Embryonic facial prominence (tissue), 1 donor: ENCODE results near the gene CUTA.

ENCODE experiments used
- DNase-seq: peaks from one replicate; pipeline ENCODE4 v3.0.0-alpha.2; 2016; ENCODE audit errors: extremely low spot score

The CUTA gene

DNA sequence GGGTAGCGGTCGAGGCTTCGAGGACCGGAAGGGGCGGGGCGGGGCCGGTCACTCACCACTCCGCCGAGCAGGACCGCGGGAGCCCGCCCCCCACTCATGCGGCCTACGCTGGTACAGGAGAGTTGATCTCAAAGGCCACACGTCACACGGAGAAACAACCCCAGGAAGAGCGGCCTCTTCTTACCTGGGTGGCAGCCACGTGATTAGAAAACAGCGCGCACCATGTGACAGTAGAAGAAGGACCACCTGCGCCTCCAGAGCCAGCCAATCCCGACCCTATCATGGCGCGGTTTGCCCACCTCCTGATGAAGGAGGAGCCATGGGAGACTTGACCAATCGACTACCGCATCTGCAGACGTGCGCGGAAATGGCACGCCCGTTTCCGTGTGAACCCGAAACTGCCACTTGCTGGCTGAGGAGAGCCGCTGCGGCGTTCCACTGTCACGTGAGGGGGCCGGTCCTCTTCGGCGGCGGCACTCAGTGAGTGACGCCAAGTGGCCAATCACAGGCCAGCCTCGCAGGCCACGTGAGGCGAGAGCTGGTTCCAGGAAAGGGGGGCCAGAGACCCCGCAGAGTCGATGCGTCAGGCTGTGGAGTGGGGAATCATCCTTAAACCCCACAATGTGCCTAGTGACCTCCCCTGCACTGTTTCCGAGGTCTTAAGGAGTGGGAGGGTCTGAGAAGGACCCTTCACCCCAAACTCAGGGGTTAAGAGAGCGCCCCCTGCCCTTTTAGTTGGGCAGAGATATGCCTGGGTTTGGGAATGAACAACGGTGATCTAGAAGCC lies at the start of gene CUTA:
CUTA (minus strand) TSS at position 205 of the 787 bp plus-strand sequence; CDS start at position 98, 107 bp downstream.
- DNase-seq: peak; percentile 100

GRCh38 chr6:33467091-33467490 lies 49.2 kb upstream of the CUTA start:
- DNase-seq: no peak

DNA sequence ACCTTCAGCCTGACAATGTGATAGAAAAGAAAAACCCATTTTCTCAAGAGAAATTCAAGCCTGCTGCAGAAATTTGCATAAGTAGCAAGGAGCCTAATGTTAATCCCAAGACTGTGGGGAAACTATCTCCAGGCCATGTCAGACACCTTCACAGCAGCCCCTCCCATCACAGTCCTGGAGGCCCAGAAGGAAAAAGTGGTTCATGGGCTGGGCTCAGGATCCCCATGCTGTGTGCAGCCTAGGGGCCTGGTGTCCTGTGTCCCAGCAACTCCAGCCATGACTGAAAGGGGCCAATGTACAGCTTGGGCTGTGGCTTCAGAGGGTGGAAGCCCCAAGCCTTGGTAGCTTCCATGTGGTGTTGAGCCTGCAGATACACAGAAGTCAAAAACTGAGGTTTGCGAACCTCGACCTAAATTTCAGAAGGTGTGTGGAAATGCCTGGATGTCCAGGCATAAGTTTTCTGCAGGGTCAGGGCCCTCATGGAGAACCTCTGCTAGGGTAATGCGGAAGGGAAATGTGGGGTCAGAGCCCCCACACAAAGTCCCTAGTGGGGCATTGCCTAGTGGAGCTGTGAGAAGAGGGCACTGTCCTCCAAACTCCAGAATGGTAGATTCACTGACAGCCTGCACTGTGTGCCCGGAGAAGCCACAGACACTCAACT lies 48.3 kb upstream of the CUTA start:
- no peak for DNase-seq

- no peak for DNase-seq
Measured at GRCh38 chr6:33459226-33459625, 41.3 kb upstream of the CUTA start.

GRCh38 chr6:33458676-33459075 lies 40.8 kb upstream of the CUTA start:
- DNase-seq: no peak

DNA sequence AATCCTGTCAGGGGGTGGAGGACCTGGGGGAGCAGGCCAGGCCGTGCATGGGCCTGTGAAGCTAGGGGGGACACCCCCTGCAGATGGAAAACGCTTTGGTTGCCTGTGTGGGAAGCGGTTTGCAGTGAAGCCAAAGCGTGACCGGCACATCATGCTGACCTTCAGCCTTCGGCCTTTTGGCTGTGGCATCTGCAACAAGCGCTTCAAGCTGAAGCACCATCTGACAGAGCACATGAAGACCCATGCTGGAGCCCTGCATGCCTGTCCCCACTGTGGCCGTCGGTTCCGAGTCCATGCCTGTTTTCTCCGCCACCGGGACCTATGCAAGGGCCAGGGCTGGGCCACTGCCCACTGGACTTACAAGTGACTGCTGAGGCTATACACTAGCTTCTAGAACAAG lies 38.2 kb upstream of the CUTA start:
- no peak for DNase-seq

DNA sequence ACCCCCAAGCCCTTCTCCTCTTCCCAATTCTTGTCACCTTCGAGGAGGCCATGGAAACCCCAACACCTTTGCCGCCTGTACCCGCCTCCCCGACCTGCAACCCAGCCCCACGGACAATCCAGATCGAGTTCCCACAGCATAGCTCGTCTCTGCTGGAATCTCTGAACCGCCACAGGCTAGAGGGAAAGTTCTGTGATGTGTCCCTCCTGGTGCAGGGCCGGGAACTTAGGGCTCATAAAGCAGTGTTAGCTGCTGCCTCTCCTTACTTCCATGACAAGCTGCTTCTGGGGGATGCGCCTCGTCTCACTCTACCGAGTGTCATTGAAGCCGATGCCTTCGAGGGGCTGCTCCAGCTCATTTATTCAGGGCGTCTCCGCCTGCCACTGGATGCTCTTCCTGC lies 37.1 kb upstream of the CUTA start:
- DNase-seq: no peak

GRCh38 chr6:33454009-33454946 lies 36.4 kb upstream of the CUTA start, which contains the start of gene ZBTB9:
TSS of gene ZBTB9 (plus strand) at chr6:33454576. CDS start at chr6:33455101, 525 bp downstream.
- peak; percentile 93 for DNase-seq

GRCh38 chr6:33453393-33454008 lies 35.6 kb upstream of the CUTA start:
- DNase-seq: no peak

DNA sequence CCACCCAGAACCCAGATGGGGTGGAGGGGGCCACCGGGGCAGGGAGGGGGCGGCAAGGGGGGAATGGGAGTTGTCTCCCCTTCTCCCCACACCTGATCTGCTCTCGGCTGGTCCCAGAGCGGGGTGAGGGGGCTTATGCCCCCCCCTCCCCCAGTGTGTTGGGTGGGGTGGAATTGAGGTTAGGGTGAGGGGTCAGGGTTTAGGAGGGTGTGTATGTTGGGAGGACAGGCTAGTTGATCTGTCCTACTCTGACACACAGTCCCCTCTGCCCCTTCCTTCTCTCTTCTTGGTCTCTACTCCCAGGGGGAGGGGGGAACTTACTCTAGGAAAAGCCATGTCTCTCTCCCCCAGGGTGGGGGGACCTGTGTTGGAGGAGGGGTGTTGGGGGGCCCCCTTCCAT lies 34.6 kb upstream of the CUTA start:
- no peak for DNase-seq

GRCh38 chr6:33451606-33452005 lies 33.7 kb upstream of the CUTA start:
- DNase-seq: no peak

DNA sequence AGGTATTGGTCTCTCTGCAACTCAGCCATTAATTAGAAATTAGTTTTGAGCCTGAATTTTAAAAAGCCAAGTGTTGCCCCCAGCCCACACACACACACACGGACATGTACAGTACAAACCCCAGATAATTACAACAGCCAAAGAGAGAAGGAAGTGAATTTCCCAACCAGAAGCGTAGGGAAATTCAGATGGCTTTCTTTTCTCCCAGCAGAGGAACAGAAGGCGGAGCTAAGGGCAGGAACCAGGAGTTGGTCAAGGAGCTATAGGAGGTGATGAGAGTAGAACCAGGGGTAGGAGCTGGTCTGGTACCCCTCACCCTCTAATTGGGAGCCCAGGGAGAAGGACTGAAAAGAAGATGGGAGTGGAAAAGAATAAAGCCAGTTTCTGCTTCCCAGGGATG lies 32.5 kb upstream of the CUTA start:
- no peak for DNase-seq

DNA sequence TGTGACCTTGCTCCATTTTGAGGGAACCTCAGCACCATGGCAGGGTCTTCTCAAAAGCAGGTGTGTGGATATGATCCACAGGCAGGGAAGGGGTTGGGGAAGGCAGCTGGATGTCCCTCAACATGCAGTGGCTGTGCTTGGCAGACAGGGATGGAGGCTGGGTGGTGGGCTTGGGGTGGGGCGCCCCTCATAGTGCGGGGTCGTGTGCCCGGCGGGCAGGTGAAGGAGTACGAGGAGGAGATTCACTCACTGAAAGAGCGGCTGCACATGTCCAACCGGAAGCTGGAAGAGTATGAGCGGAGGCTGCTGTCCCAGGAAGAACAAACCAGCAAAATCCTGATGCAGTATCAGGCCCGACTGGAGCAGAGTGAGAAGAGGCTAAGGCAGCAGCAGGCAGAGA lies 28.4 kb upstream of the CUTA start:
- no peak for DNase-seq

GRCh38 chr6:33445119-33445603 lies 27.3 kb upstream of the CUTA start:
- no peak for DNase-seq

GRCh38 chr6:33443619-33444504 lies 26.0 kb upstream of the CUTA start:
- no peak for DNase-seq

- DNase-seq: no peak
Measured at GRCh38 chr6:33443025-33443424, 25.1 kb upstream of the CUTA start.

GRCh38 chr6:33442283-33442682 lies 24.4 kb upstream of the CUTA start:
- no peak for DNase-seq

- no peak for DNase-seq
Measured at GRCh38 chr6:33441457-33441856, 23.6 kb upstream of the CUTA start.

DNA sequence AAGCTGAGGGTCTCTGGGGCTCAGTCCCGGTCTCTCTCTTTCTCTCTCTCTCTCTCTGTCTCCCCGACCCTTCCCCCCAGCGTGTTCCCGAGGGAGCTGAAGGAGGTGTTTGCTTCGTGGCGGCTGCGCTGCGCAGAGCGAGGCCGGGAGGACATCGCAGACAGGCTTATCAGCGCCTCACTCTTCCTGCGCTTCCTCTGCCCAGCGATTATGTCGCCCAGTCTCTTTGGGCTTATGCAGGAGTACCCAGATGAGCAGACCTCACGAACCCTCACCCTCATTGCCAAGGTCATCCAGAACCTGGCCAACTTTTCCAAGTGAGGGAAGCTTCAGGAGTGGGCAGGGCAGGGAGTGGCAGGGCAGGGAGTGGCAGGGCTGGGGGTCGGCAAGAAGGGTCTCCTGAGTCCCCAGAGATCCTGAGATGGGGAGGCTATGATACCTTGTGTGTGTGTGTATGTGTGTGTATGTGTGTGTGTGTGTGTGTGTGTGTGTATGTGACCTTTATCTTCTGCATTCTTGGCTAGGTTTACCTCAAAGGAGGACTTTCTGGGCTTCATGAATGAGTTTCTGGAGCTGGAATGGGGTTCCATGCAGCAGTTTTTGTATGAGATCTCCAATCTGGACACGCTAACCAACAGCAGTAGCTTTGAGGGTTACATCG lies 22.9 kb upstream of the CUTA start:
- DNase-seq: no peak
